IMR-90 (cell line): Measurements from ENCODE around the gene ADGRG3. TPM values are rescaled to one million over a fixed set of nuclear protein-coding genes. Genes with fewer than 3 reads are reported as not detected.

Source experiments
- ATAC-seq: fragments of 200-7000 bp; cut with Tn5 transposase; 2 replicates; pipeline ENCODE4 v1.9.1; 2020; ENCODE audit warnings: low read depth, mild to moderate bottlenecking, moderate library complexity
- BruUV-seq: library from RNA; stranded (reverse); fragments of 400-500 nt; replicated peaks from 2 replicates; lab custom pipeline; 2021; lab: Mats Ljungman, UMichigan
- CTCF ChIA-PET: fragments of 300-600 bp; formaldehyde crosslinking; extraction: SDS; loops from one replicate; lab custom pipeline; 2021; ENCODE audit warnings: antibody characterized with exemption; lab: Yijun Ruan, JAX
- POLR2A ChIA-PET: fragments of 300-600 bp; sonication (Branson Sonifier 250); formaldehyde crosslinking; loops from one replicate; lab custom pipeline; 2022; ENCODE audit warnings: antibody characterized with exemption; ENCODE audit not compliant: unreplicated experiment; lab: Charles Lee
- DNase-seq: peaks from one replicate; pipeline ENCODE4 v3.0.0; 2013
- H2AFZ ChIP-seq: replicated peaks from 2 replicates; pipeline ENCODE3; 2013; ENCODE audit warnings: low read length, mild to moderate bottlenecking; ENCODE audit not compliant: poor library complexity
- H2AK5ac ChIP-seq: 2 replicates; pipeline ENCODE4 v1.6.1; 2013; ENCODE audit warnings: low read depth, low read length, inconsistent platforms
- H2AK9ac ChIP-seq: replicated peaks from 2 replicates; pipeline ENCODE3; 2013; ENCODE audit warnings: mild to moderate bottlenecking, low read depth, low read length, moderate library complexity; ENCODE audit not compliant: poor library complexity
- H2BK120ac ChIP-seq: 2 replicates; pipeline ENCODE4 v1.6.1; 2013; ENCODE audit warnings: low read depth, low read length, inconsistent platforms
- H2BK15ac ChIP-seq: 3 replicates; pipeline ENCODE4 v1.6.1; 2013; ENCODE audit warnings: low read depth, low read length, inconsistent platforms
- H2BK20ac ChIP-seq: 2 replicates; pipeline ENCODE4 v1.6.1; 2013; ENCODE audit warnings: low read depth, mild to moderate bottlenecking, inconsistent platforms, low read length, moderate library complexity
- H2BK5ac ChIP-seq: 2 replicates; pipeline ENCODE4 v1.6.1; 2013; ENCODE audit warnings: mild to moderate bottlenecking, low read depth, low read length, inconsistent platforms; ENCODE audit not compliant: poor library complexity, severe bottlenecking
- H3K14ac ChIP-seq: replicated peaks from 2 replicates; pipeline ENCODE4 v1.6.1; 2013; ENCODE audit warnings: low read depth, low read length, inconsistent platforms
- H3K18ac ChIP-seq: 2 replicates; pipeline ENCODE4 v1.6.1; 2013; ENCODE audit warnings: low read depth, low read length, control low read depth
- H3K23ac ChIP-seq: 2 replicates; pipeline ENCODE4 v1.6.1; 2013; ENCODE audit warnings: low read depth, low read length, inconsistent platforms
- H3K27ac ChIP-seq: 2 replicates; pipeline ENCODE4 v1.5.1; 2013; ENCODE audit warnings: mild to moderate bottlenecking, control low read depth, low read length; ENCODE audit not compliant: insufficient read depth
- H3K27me3 ChIP-seq: 2 replicates; pipeline ENCODE4 v1.6.1; 2013; ENCODE audit warnings: low read length; ENCODE audit not compliant: control insufficient read depth, insufficient read depth
- H3K36me3 ChIP-seq: 2 replicates; pipeline ENCODE4 v1.6.1; 2013; ENCODE audit warnings: low read length, mixed read lengths; ENCODE audit not compliant: control insufficient read depth, insufficient read depth
- H3K4ac ChIP-seq: 2 replicates; pipeline ENCODE4 v1.6.1; 2013; ENCODE audit warnings: low read depth, low read length, inconsistent platforms
- H3K4me1 ChIP-seq: 2 replicates; pipeline ENCODE4 v1.6.1; 2013; ENCODE audit warnings: low read length, mixed read lengths; ENCODE audit not compliant: control insufficient read depth, insufficient read depth
- H3K4me2 ChIP-seq: 2 replicates; pipeline ENCODE4 v1.6.1; 2013; ENCODE audit warnings: low read depth, mild to moderate bottlenecking, control low read depth, low read length, moderate library complexity
- H3K4me3 ChIP-seq: 2 replicates; pipeline ENCODE4 v1.5.1; 2013; ENCODE audit warnings: low read depth, mild to moderate bottlenecking, control low read depth, low read length, moderate library complexity; ENCODE audit not compliant: insufficient read depth
- H3K56ac ChIP-seq: 2 replicates; pipeline ENCODE4 v1.6.1; 2013; ENCODE audit warnings: low read length, inconsistent platforms; ENCODE audit not compliant: insufficient read depth; ENCODE audit errors: extremely low read depth
- H3K79me1 ChIP-seq, 2 experiments: 2 replicates each; pipeline ENCODE4 v1.6.1; 2013; ENCODE audit warnings: low read length in 2 of 2, inconsistent platforms in 1 of 2, low read depth in 1 of 2
- H3K9ac ChIP-seq: 2 replicates; pipeline ENCODE4 v1.6.1; 2013; ENCODE audit warnings: low read depth, low read length, control low read depth
- H3K9me1 ChIP-seq: 2 replicates; pipeline ENCODE4 v1.6.1; 2013; ENCODE audit warnings: low read length, inconsistent platforms; ENCODE audit not compliant: insufficient read depth
- H3K9me3 ChIP-seq: 2 replicates; pipeline ENCODE4 v1.6.1; 2013; ENCODE audit warnings: low read length; ENCODE audit not compliant: control insufficient read depth, insufficient read depth
- H4K20me1 ChIP-seq: 2 replicates; pipeline ENCODE4 v1.6.1; 2013; ENCODE audit warnings: low read length, inconsistent platforms; ENCODE audit not compliant: insufficient read depth
- H4K5ac ChIP-seq: 2 replicates; pipeline ENCODE4 v1.6.1; 2013; ENCODE audit warnings: mild to moderate bottlenecking, low read depth, low read length, control low read depth
- H4K8ac ChIP-seq, 2 experiments: 2 replicates each; pipeline ENCODE4 v1.6.1; 2013; ENCODE audit warnings: low read depth in 2 of 2, low read length in 2 of 2, control low read depth in 1 of 2, inconsistent platforms in 1 of 2
- H4K91ac ChIP-seq: 2 replicates; pipeline ENCODE4 v1.6.1; 2013; ENCODE audit warnings: low read depth, low read length, inconsistent platforms; ENCODE audit not compliant: insufficient read depth
- BHLHE40 ChIP-seq: fragments of 150-350 bp; IDR thresholded peaks from 2 replicates; pipeline ENCODE4 v1.6.1; 2016; ENCODE audit warnings: mild to moderate bottlenecking, low read depth, low read length
- CEBPB ChIP-seq: IDR thresholded peaks from 2 replicates; pipeline ENCODE4 v1.6.1; 2012; ENCODE audit warnings: low read depth, low read length, improper control_type of control experiment
- CHD1 ChIP-seq: IDR thresholded peaks from 2 replicates; pipeline ENCODE4 v1.6.1; 2012; ENCODE audit warnings: low read depth, low read length, improper control_type of control experiment
- CTCF ChIP-seq: conservative IDR thresholded peaks from 2 replicates; pipeline ENCODE4 v1.5.1; 2012; ENCODE audit warnings: mild to moderate bottlenecking, low read depth, low read length, improper control_type of control experiment
- ELK1 ChIP-seq: fragments of 150-350 bp; IDR thresholded peaks from 2 replicates; pipeline ENCODE4 v1.6.1; 2016; ENCODE audit warnings: low read depth, mild to moderate bottlenecking, low read length, moderate library complexity, borderline replicate concordance
- FOS ChIP-seq: fragments of 150-350 bp; IDR thresholded peaks from 2 replicates; pipeline ENCODE4 v1.6.1; 2016; ENCODE audit warnings: low read depth, low read length
- MAFK ChIP-seq: IDR thresholded peaks from 2 replicates; pipeline ENCODE4 v1.6.1; 2012; ENCODE audit warnings: low read depth, low read length, improper control_type of control experiment
- MAZ ChIP-seq: IDR thresholded peaks from 2 replicates; pipeline ENCODE4 v1.6.1; 2012; ENCODE audit warnings: low read depth, mild to moderate bottlenecking, low read length, improper control_type of control experiment, moderate library complexity, borderline replicate concordance
- MXI1 ChIP-seq: IDR thresholded peaks from 2 replicates; pipeline ENCODE4 v1.6.1; 2012; ENCODE audit warnings: low read depth, mild to moderate bottlenecking, low read length, moderate library complexity, borderline replicate concordance
- NFE2L2 ChIP-seq: fragments of 150-350 bp; IDR thresholded peaks from 2 replicates; pipeline ENCODE4 v1.6.1; 2016; ENCODE audit warnings: low read depth, mild to moderate bottlenecking, low read length
- POLR2A ChIP-seq: IDR thresholded peaks from 2 replicates; pipeline ENCODE4 v1.6.1; 2012; ENCODE audit warnings: mild to moderate bottlenecking, low read depth, low read length
- RAD21 ChIP-seq: IDR thresholded peaks from 2 replicates; pipeline ENCODE4 v1.6.1; 2012; ENCODE audit warnings: low read length, improper control_type of control experiment
- RCOR1 ChIP-seq: IDR thresholded peaks from 2 replicates; pipeline ENCODE4 v1.6.1; 2012; ENCODE audit warnings: mild to moderate bottlenecking, low read length, improper control_type of control experiment; ENCODE audit not compliant: insufficient replicate concordance
- RFX5 ChIP-seq: IDR thresholded peaks from 2 replicates; pipeline ENCODE4 v1.8.0; 2012; ENCODE audit warnings: low read depth, mild to moderate bottlenecking, low read length, moderate library complexity
- SMC3 ChIP-seq: fragments of 150-350 bp; IDR thresholded peaks from 2 replicates; pipeline ENCODE4 v1.6.1; 2016; ENCODE audit warnings: low read depth, mild to moderate bottlenecking, antibody characterized with exemption, low read length, moderate library complexity
- USF2 ChIP-seq: fragments of 150-350 bp; IDR thresholded peaks from 2 replicates; pipeline ENCODE4 v1.6.1; 2017; ENCODE audit warnings: mild to moderate bottlenecking, antibody characterized with exemption, low read length, low read depth
- WGBS, 2 experiments: methylation state at CpG; one replicate each; pipeline versions ENCODE4 v1.1.5 to v1.1.7; 2013; ENCODE audit warnings: missing lambda C conversion rate in 2 of 2; ENCODE audit not compliant: insufficient read length in 1 of 2; ENCODE audit errors: extremely low coverage in 2 of 2; 5-methylcytosine and 5-hydroxymethylcytosine counted together
- dilution Hi-C: fragments of 300-500 bp; cut with HindIII; formaldehyde crosslinking; loops from one replicate; pipeline ENCODE4 v1.14.3; 2018; ENCODE audit warnings: low sequenced_read_pairs; ENCODE audit not compliant: unreplicated experiment
- in situ Hi-C: fragments of 300-500 bp; cut with MboI; formaldehyde crosslinking; loops from 3 replicates; pipeline ENCODE4 v1.14.3; 2019; ENCODE audit warnings: low sequenced_read_pairs, inconsistent platforms, mixed read lengths
- intact Hi-C: fragments of 100-400 bp; cut with micrococcal nuclease; formaldehyde crosslinking; loops from 2 replicates; pipeline ENCODE4 v1.10.0; 2022
- polyA plus RNA-seq, 3 experiments: library from polyadenylated mRNA; depleted of rRNA; stranded (reverse); fragments of >200 nt; gene quantifications; 2 replicates each; pipeline ENCODE4 v1.2.3, GENCODE V29; 2012; ENCODE audit warnings: low replicate concordance in 1 of 3
- total RNA-seq: library from RNA; depleted of rRNA; stranded (reverse); fragments of >200 nt; gene quantifications from 2 replicates; pipeline ENCODE4 v1.2.3, GENCODE V29; 2012

The ADGRG3 gene
- total and polyA plus RNA-seq, 2 of the 4 experiments (the other 2 are of a cell fraction), result not detected

GRCh38 chr16:57738844-57739243, 70.7 kb downstream of the ADGRG3 start:
- no peak overlapping the region for H2BK5ac ChIP-seq
- ChIA-PET POLR2A (no interaction called here), CTCF (no interaction called here)
- no peak for TF ChIP-seq BHLHE40
- TF ChIP-seq RCOR1, result no peak
- no peak for TF ChIP-seq MAFK
- no peak for TF ChIP-seq ELK1
- TF ChIP-seq CHD1, result no peak
- TF ChIP-seq POLR2A, result no peak
- TF ChIP-seq RFX5, result no peak
- TF ChIP-seq USF2, result no peak
- no peak for TF ChIP-seq SMC3
- TF ChIP-seq RAD21, result no peak
- no peak for TF ChIP-seq CTCF
- no peak for TF ChIP-seq MAZ
- TF ChIP-seq CEBPB, result no peak
- no peak for TF ChIP-seq MXI1
- no peak for TF ChIP-seq FOS
- TF ChIP-seq NFE2L2, result no peak
- in situ Hi-C loops, result no loop called here
- no peak overlapping the region for H2AFZ ChIP-seq
- no peak overlapping the region for H2AK9ac ChIP-seq
- H4K20me1 ChIP-seq, result no peaks in the 10 kb centered on the region
- H2BK120ac ChIP-seq, result no peak overlapping the region
- H3K4me3 ChIP-seq, result no peak overlapping the region
- peaks cover 3% of the 10 kb centered on the region; the same call in 1 of the 2 replicates for H3K9me1 ChIP-seq
- no peak overlapping the region for H4K8ac ChIP-seq
- no peak overlapping the region for H3K18ac ChIP-seq
- no peak overlapping the region for H3K23ac ChIP-seq
- peaks cover 10% of the 10 kb centered on the region for H3K4me1 ChIP-seq
- no peak overlapping the region for H3K4me2 ChIP-seq
- no peaks in the 10 kb centered on the region for H3K27me3 ChIP-seq
- H4K91ac ChIP-seq, result no peak overlapping the region
- H2BK15ac ChIP-seq, result no peak overlapping the region
- no peak overlapping the region for H2BK20ac ChIP-seq
- no peak overlapping the region for H4K5ac ChIP-seq
- no TSS peak for BruUV-seq
- no peak overlapping the region for H3K9ac ChIP-seq
- H3K9me3 ChIP-seq, result no peaks in the 10 kb centered on the region
- H3K27ac ChIP-seq, result no peak overlapping the region
- peaks cover 0 to 22% of the 10 kb centered on the region in 2 experiments; a peak in 2 of 4 replicates for H3K79me1 ChIP-seq
- H3K14ac ChIP-seq, result no peak overlapping the region
- H3K56ac ChIP-seq, result no peak overlapping the region
- H3K4ac ChIP-seq, result no peak overlapping the region
- no peak overlapping the region for H2AK5ac ChIP-seq
- ATAC-seq, result no peak
- peaks cover 1% of the 10 kb centered on the region for H3K36me3 ChIP-seq
- intact Hi-C loops, result loop anchor here (5.0 kb wide), 3 partner anchors 147 to 388 kb away; partner anchors contain the start of gene CFAP20
- WGBS, 2 experiments, result 97% methylated on average over 5 of the region's 7 CpGs; no CpG with 5 or more reads in 1 of the 2 experiments
- DNase-seq, result no peak
- dilution Hi-C loops, result no loop called here
